Measurements from ENCODE around the gene SOCS4.

Gene SOCS4

GRCh38 chr14:55085060-55085660 is 58.1 kb downstream of the SOCS4 start:
- no peak for DNase-seq (ENCODE audit: low read depth)

- DNase-seq (ENCODE audit: low read depth), result no peak
Observed at GRCh38 chr14:55086938-55087337, 59.9 kb downstream of the SOCS4 start.

- DNase-seq (ENCODE audit: low read depth), result no peak
Observed at GRCh38 chr14:55088356-55088755, 61.3 kb downstream of the SOCS4 start.

GRCh38 chr14:55092341-55092740 is 65.3 kb downstream of the SOCS4 start:
- DNase-seq (ENCODE audit: low read depth), result no peak

DNA sequence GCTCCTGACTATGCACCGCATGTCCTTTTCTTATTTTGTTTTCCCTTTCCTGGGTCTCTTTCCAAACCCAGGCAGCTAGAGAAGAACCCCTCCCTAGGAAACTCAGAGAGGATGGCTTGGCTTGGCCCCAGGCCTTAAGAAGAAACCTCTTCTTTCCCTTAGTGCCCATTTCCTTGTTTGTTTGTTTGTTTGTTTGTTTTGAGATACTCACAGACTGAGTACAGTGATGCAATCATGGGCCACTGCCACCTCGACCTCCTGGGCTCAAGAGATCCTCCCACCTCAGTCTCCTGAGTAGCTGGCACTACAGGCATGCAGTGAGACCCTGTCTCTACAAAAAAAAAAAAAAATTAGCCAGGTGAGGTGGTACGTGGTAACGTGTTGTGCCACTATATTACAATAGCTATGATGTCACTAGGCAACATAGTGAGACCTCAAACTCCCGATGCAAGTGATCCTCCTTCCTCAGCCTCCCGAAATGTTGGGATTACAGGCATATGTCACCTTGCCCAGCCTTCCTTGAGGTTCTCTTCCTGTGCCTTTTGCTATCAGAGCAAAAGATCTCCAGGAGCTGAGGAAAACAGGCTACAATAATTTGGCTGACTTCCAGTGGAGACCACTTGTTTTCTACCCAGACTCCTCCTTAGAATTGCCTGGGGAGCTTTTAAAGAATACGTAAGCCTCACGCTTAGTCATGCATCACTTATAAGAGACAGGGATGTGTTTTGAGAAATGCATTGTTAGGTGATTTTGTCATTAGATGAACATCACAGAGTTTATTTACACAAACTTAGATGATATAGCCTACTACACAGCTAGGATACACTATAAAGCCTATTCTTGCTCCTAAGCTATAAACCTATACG is 67.5 kb downstream of the SOCS4 start:
- DNase-seq (ENCODE audit: low read depth), result no peak

GRCh38 chr14:55097881-55098560 is 71.0 kb downstream of the SOCS4 start:
- no peak for DNase-seq (ENCODE audit: low read depth)

- DNase-seq (ENCODE audit: low read depth), result no peak
Observed at GRCh38 chr14:55098561-55098898, 71.5 kb downstream of the SOCS4 start.
